T-cell (primary cell): ENCODE data around the gene CLSTN2. TPM values are rescaled to one million over a fixed set of nuclear protein-coding genes. Genes with fewer than 3 reads are reported as not detected.

Experiments
- ATAC-seq, 4 experiments: fragments of 200-7000 bp in 3 of 4; fragments of 150-1000 bp in 1 of 4; cut with Tn5 transposase; replicated peaks in 1 of 4; 1 replicate in 3 of 4; 2 replicates in 1 of 4; pipeline ENCODE4 v1.10.0; 2021; ENCODE audit warnings: moderate library complexity in 3 of 4, mild to moderate bottlenecking in 2 of 4, moderate number of reproducible peaks in 1 of 4
- CTCF ChIA-PET, 2 donors: fragments of 300-600 bp; sonication (Branson Sonifier 250); formaldehyde crosslinking; loops; one replicate each; lab custom pipeline; 2022; ENCODE audit warnings: antibody characterized with exemption in 2 of 2; lab: Charles Lee
- POLR2A ChIA-PET, 2 donors: fragments of 300-600 bp; sonication (Branson Sonifier 250); formaldehyde crosslinking; loops; one replicate each; lab custom pipeline; 2022; ENCODE audit warnings: antibody characterized with exemption in 2 of 2; lab: Charles Lee
- DNase-seq, 35 experiments: peaks; one replicate each; pipeline versions ENCODE4 v3.0.0 to v3.0.0-alpha.2; 2013 to 2023
- H3K27ac ChIP-seq: one replicate; pipeline ENCODE4 v1.5.1; 2013; ENCODE audit warnings: low read length
- H3K27me3 ChIP-seq, 2 experiments: replicated peaks in 1 of 2; 1 replicate in 1 of 2; 2 replicates in 1 of 2; pipeline versions ENCODE4 v1.6.1 to v1.7.0; 2013; ENCODE audit warnings: low read length in 1 of 2, mixed read lengths in 1 of 2; ENCODE audit not compliant: control insufficient read depth in 2 of 2, insufficient read depth in 2 of 2; ENCODE audit errors: extremely low read depth in 1 of 2
- H3K36me3 ChIP-seq, 2 donors: 1 replicate in 1 of 2; 2 replicates in 1 of 2; pipeline versions ENCODE4 v1.6.1 to v1.7.0; 2013; ENCODE audit warnings: low read length in 1 of 2; ENCODE audit not compliant: control insufficient read depth in 2 of 2, insufficient read depth in 1 of 2; ENCODE audit errors: extremely low read depth in 1 of 2
- H3K4me1 ChIP-seq, 2 experiments: 1 replicate in 1 of 2; 2 replicates in 1 of 2; pipeline versions ENCODE4 v1.6.1 to v1.7.0; 2013; ENCODE audit warnings: low read length in 2 of 2, mixed read lengths in 1 of 2; ENCODE audit not compliant: insufficient read depth in 2 of 2, control insufficient read depth in 1 of 2; ENCODE audit errors: extremely low read depth in 1 of 2
- H3K4me3 ChIP-seq, 2 donors: 1 replicate in 1 of 2; 2 replicates in 1 of 2; pipeline versions ENCODE4 v1.5.1 to v1.7.0; 2013; ENCODE audit warnings: mild to moderate bottlenecking in 2 of 2, low read length in 1 of 2, moderate library complexity in 1 of 2; ENCODE audit not compliant: control insufficient read depth in 1 of 2; ENCODE audit errors: extremely low read depth in 1 of 2
- H3K9me3 ChIP-seq: 2 replicates; pipeline ENCODE4 v1.7.0; 2013
- H3K27ac Mint-ChIP-seq, 2 donors: one replicate each; pipeline ENCODE4 v1.8.0; 2020 to 2021; ENCODE audit warnings: mild to moderate bottlenecking in 2 of 2, mixed read lengths in 2 of 2
- H3K27me3 Mint-ChIP-seq, 2 donors: one replicate each; pipeline ENCODE4 v1.8.0; 2021 to 2022; ENCODE audit warnings: mixed read lengths in 2 of 2
- H3K36me3 Mint-ChIP-seq: one replicate; pipeline ENCODE4 v1.8.0; 2021; ENCODE audit warnings: mixed read lengths
- H3K4me1 Mint-ChIP-seq, 3 donors: one replicate each; pipeline ENCODE4 v1.8.0; 2020 to 2022; ENCODE audit warnings: mixed read lengths in 3 of 3, mild to moderate bottlenecking in 1 of 3
- H3K4me3 Mint-ChIP-seq, 3 donors: one replicate each; pipeline ENCODE4 v1.8.0; 2020 to 2022; ENCODE audit warnings: mild to moderate bottlenecking in 3 of 3, mixed read lengths in 3 of 3, moderate library complexity in 3 of 3
- H3K9me3 Mint-ChIP-seq, 3 donors: one replicate each; pipeline ENCODE4 v1.8.0; 2020 to 2022; ENCODE audit warnings: mixed read lengths in 3 of 3
- WGBS: methylation state at CpG from one replicate; pipeline ENCODE4 v1.1.5; 2013; ENCODE audit warnings: missing lambda C conversion rate; ENCODE audit not compliant: insufficient coverage; 5-methylcytosine and 5-hydroxymethylcytosine counted together
- total RNA-seq, 35 experiments: library from RNA in 6 of 35; stranded (reverse) in 6 of 35; fragments of 120-200 nt in 1 of 35; gene quantifications; one replicate each; pipeline versions ENCODE4 v1.2.1 to v1.2.4 and lab custom pipeline; 2013 to 2026

The CLSTN2 gene
- total RNA-seq, 5 donors from 2014 or later (not counting 1 experiment from before 2014, with no cell fraction given): under 0.01 to 0.12 (median 0.03) TPM; not detected in 2

DNA sequence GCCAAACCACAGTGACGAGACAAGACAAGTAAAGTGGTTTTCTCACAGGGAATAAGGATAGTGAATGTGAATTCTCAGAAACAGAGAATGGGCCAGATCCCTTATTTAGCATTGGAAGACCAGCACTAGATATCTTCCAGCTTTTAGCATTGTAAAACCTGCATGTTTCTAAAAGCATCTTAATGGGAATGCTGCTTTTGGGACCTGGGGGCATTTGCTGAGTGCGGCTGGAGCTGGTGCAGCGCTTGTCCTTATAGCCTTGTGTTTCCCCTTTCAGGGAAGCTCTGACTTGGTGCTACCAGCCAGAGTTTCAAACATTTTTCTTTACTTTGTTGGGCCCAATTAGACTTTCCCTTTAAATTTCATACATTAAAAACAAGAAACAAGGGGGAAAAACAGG, 52.9 kb downstream of the CLSTN2 start:
- Histone ChIP-seq H3K4me3 (no peak overlapping the region), H3K4me1 (no peaks in the 10 kb centered on the region), H3K9me3 (no peaks in the 10 kb centered on the region), H3K36me3 (no peaks in the 10 kb centered on the region), H3K27ac (no peak overlapping the region), H3K27me3 (peaks cover 2 to 3% of the 10 kb centered on the region in 2 experiments)
- peaks cover 3 to 5% of the 10 kb centered on the region in 2 donors for H3K27me3 Mint-ChIP-seq
- ATAC-seq (no peak), DNase-seq (no peak)
- H3K4me3 Mint-ChIP-seq: no peak overlapping the region
- no peaks in the 10 kb centered on the region for H3K36me3 Mint-ChIP-seq
- H3K9me3 Mint-ChIP-seq: peaks cover 0 to 10% (median 0%) of the 10 kb centered on the region in 3 donors
- no peak overlapping the region for H3K27ac Mint-ChIP-seq
- CTCF ChIA-PET: no interaction called here
- POLR2A ChIA-PET: no interaction called here
- 100% methylated on average over 2 of the region's 3 CpGs for WGBS
- H3K4me1 Mint-ChIP-seq: no peaks in the 10 kb centered on the region

DNA sequence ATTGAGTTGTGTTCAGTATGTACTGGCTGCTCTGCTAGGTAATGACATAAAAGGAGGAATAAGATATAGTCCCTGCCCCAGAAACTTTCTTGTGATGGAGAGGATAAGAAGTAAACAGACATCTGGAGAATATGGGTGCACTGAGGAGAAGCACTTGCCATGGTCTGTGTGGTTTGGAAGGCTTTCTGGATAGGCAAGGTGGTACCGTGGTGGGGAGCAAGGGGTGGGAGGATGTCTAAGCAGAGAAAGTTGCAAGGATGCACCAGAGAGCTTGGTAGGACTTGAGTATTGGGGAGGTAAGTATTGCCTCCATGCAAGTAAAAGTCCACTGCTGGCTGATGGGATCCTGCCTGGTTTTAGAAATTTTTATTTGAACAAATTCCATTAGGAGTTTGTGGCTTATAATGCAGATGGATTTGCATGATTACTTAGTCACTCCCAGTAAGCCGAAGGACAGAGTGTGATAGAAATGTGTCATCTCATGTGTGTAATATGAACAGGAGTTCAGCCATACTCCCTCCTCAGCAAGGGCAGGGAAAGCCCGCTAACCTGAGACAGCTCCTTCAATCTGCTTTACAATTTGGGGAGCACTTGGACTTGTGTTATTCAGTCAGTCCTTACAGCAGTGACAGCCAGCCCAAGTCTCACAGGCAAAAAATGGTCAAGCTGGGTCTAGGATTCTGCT, 53.6 kb downstream of the CLSTN2 start:
- DNase-seq: no peak
- Histone ChIP-seq H3K4me3 (no peak overlapping the region), H3K36me3 (no peaks in the 10 kb centered on the region), H3K27ac (no peak overlapping the region), H3K9me3 (no peaks in the 10 kb centered on the region), H3K27me3 (peaks cover 2 to 3% of the 10 kb centered on the region in 2 experiments), H3K4me1 (no peaks in the 10 kb centered on the region)
- Mint-ChIP-seq H3K27ac (no peak overlapping the region), H3K27me3 (peaks cover 3 to 5% of the 10 kb centered on the region in 2 donors), H3K4me3 (no peak overlapping the region), H3K4me1 (no peaks in the 10 kb centered on the region), H3K36me3 (no peaks in the 10 kb centered on the region), H3K9me3 (peaks cover 0 to 10% (median 0%) of the 10 kb centered on the region in 3 donors)
- ChIA-PET POLR2A (no interaction called here), CTCF (no interaction called here)
- ATAC-seq: no peak
- 93% methylated on average over 2 of the region's 3 CpGs for WGBS

DNA sequence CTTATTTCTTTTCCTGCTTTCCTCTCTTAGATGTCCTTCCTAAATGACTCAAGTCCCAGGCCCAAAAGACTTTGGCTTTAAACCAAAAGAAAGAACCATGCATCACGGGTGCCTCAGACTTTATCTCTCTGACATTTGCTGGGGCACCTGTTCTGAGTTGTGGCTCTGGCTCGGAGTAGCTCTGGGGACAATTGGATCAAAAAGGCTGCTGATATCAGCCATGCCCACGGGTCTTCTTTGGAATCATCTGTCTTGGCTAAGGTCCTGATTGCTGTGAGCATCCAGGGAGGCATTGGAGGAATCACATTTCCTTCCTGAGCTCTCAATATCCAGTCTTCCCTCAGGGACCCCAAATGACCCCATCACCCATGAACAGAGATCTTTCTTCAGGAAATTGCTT, 59.9 kb downstream of the CLSTN2 start:
- POLR2A ChIA-PET: no interaction called here
- H3K27me3 Mint-ChIP-seq: peaks cover 0 to 3% of the 10 kb centered on the region in 2 donors
- WGBS: 65% methylated on average over 3 of the region's 3 CpGs
- no peak overlapping the region for H3K27ac Mint-ChIP-seq
- Histone ChIP-seq H3K9me3 (no peaks in the 10 kb centered on the region), H3K36me3 (no peaks in the 10 kb centered on the region), H3K4me1 (no peaks in the 10 kb centered on the region), H3K27ac (no peak overlapping the region), H3K27me3 (no peaks in the 10 kb centered on the region), H3K4me3 (no peak overlapping the region)
- no peak overlapping the region for H3K4me3 Mint-ChIP-seq
- peaks cover 0 to 10% (median 0%) of the 10 kb centered on the region in 3 donors for H3K9me3 Mint-ChIP-seq
- no peak for ATAC-seq
- no peaks in the 10 kb centered on the region for H3K36me3 Mint-ChIP-seq
- DNase-seq: no peak
- CTCF ChIA-PET: no interaction called here
- H3K4me1 Mint-ChIP-seq: no peaks in the 10 kb centered on the region

DNA sequence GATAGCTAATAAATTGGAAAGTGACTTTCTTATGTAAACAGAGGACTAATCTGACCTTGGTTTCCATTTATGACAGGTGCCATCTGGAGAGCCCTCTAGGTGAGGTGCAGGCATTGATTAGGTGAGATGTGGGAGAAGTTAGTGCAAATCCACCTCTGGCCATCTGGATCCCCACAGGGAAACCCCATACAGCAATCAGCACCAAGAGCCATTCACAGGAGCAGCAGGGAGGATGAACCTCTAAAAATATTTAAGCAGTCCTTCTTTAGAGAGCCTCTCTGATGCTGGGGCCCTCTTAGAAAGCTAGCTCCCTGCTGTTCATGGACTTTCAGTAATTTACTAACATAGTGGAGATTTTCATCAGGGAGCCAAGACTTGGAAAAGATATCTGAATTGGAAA, 69.3 kb downstream of the CLSTN2 start:
- Mint-ChIP-seq H3K27me3 (peaks cover 0 to 26% of the 10 kb centered on the region in 2 donors), H3K4me1 (no peaks in the 10 kb centered on the region), H3K27ac (no peak overlapping the region), H3K9me3 (no peaks in the 10 kb centered on the region), H3K36me3 (no peaks in the 10 kb centered on the region), H3K4me3 (no peak overlapping the region)
- Histone ChIP-seq H3K27ac (no peak overlapping the region), H3K27me3 (peaks cover 0 to 13% of the 10 kb centered on the region in 2 experiments), H3K9me3 (no peaks in the 10 kb centered on the region), H3K4me1 (no peaks in the 10 kb centered on the region), H3K4me3 (no peak overlapping the region), H3K36me3 (no peaks in the 10 kb centered on the region)
- DNase-seq: no peak
- ATAC-seq: no peak
- ChIA-PET CTCF (no interaction called here), POLR2A (no interaction called here)

DNA sequence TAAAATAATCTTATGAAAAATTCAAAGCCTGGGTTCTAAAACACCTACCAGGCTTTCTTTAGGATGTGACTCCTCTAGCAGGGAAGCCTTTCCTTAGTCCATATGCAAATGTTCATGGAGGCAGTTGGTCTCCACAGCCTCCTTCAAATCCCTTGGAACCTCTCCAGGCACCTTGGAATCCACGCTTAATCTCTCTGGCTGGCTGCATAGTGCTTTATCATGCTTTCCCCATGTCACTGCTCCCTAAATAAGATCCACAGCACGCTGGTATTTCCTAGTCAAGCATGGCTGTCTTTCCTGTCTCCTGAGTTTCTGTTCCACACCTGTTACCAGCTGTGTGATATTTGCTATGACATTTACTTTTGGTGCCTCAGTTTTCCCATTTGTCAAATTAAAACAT, 71.3 kb downstream of the CLSTN2 start:
- Histone ChIP-seq H3K27me3 (peaks cover 0 to 13% of the 10 kb centered on the region in 2 experiments), H3K4me1 (no peaks in the 10 kb centered on the region), H3K27ac (no peak overlapping the region), H3K4me3 (no peak overlapping the region), H3K9me3 (no peaks in the 10 kb centered on the region), H3K36me3 (no peaks in the 10 kb centered on the region)
- no peak for ATAC-seq
- WGBS: 40% methylated on average over 1 of the region's 2 CpGs
- Mint-ChIP-seq H3K36me3 (no peaks in the 10 kb centered on the region), H3K9me3 (no peaks in the 10 kb centered on the region), H3K27me3 (peaks cover 2 to 30% of the 10 kb centered on the region in 2 donors), H3K4me3 (no peak overlapping the region), H3K27ac (no peak overlapping the region), H3K4me1 (no peaks in the 10 kb centered on the region)
- DNase-seq: no peak
- ChIA-PET POLR2A (no interaction called here), CTCF (no interaction called here)

DNA sequence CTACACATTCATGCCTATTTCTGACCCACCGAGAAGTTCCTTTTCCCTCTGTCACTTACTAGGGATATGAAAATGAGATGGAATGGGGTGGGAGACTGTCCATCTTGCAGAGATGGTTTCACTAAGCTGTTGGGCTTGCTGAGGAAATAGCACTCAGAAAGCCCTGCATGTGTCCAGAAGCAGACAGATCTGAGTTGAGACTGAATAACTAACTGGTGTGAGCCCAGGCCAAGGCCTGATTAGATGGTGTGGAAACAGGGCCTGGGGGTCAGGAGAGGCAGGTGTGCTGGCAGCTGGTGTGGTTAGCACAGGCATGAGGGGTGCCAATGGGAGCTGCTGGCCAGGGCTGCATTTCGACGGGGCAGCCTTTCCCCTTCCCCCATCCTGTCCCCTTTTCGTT, 72.1 kb downstream of the CLSTN2 start:
- Histone ChIP-seq H3K4me3 (no peak overlapping the region), H3K27me3 (peaks cover 0 to 18% of the 10 kb centered on the region in 2 experiments), H3K4me1 (no peaks in the 10 kb centered on the region), H3K27ac (no peak overlapping the region), H3K9me3 (no peaks in the 10 kb centered on the region), H3K36me3 (no peaks in the 10 kb centered on the region)
- no peak overlapping the region for H3K4me3 Mint-ChIP-seq
- H3K27me3 Mint-ChIP-seq: peaks cover 2 to 30% of the 10 kb centered on the region in 2 donors
- no peak for ATAC-seq
- H3K9me3 Mint-ChIP-seq: no peaks in the 10 kb centered on the region
- H3K27ac Mint-ChIP-seq: no peak overlapping the region
- DNase-seq: no peak
- no peaks in the 10 kb centered on the region for H3K36me3 Mint-ChIP-seq
- H3K4me1 Mint-ChIP-seq: no peaks in the 10 kb centered on the region
- CTCF ChIA-PET: no interaction called here
- POLR2A ChIA-PET: no interaction called here
- WGBS: no CpG with 5 or more reads among the region's 4 CpGs
